KG1 (cell line): ENCODE results near the gene FGF19.

Source experiments
- DNase-seq: peaks from one replicate; lab custom pipeline; 2025; lab: John Stamatoyannopoulos, UW

FGF19 gene

GRCh38 chr11:69718147-69718546 is 14.3 kb upstream of the FGF19 start:
- no peak for DNase-seq

DNA sequence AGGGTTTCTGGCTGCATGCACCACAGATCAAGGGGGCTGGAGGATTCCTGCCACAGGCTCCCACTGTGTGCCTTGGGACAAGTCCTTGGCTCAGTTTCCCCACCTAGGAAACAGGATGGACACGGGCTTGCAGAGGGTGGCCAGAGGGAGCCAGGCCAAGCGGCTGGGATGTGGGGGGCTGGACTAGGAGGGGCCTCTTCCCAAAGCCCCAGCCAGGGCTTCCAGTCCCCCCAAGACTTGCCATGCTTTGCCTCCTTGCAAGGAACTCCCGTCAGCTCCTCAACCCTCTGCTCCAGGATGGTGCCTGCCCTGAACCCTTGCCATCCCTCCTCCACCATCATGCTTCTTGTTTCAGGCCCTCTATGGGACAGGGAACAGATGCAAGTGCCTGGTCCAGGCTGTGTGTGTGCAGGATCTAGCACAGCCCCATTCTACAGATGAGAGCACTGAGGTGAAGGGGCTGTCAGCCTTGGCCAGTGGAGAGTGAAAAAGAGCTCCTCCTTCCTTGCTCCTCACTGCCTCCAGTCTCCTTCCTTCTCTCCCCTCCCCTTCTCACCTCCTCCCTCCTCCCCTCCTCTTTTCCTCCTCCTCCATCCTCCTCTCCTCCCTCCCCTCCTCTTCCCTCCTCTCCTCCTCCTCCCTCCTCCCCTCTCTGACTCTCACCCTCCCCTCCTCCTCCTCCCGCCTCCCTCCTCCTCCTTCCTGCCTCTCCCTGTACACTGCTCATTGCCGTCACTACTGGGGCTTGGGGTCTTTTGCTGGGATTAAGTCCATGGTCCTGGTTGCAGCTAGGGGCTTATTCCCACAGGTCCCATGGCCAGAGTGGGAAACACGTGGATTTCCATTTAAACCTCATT is 13.3 kb upstream of the FGF19 start:
- DNase-seq = no peak

GRCh38 chr11:69716099-69716498 is 12.3 kb upstream of the FGF19 start:
- no peak for DNase-seq

DNA sequence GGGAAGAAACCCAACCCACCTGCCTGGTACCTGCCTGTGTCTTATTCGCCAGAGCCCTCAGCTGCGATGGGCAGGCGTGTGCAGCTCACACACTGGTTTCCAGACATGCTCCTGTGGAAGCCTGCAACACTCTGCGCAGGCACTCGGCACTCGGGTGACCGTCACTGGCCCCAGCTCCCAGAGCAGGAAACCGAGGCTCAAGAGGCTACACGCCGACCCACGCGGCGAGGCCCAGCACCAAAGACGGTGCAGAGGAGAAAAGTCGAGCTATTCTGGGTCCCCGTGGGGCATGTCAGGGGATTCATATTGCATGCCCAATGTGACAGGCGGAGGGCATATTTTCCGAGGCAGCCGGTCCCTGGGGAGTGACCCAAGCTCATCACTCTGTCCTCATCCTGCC is 11.6 kb upstream of the FGF19 start:
- DNase-seq = no peak

GRCh38 chr11:69711822-69712801 is 8.3 kb upstream of the FGF19 start:
- DNase-seq = no peak

GRCh38 chr11:69708736-69709401 is 5.0 kb upstream of the FGF19 start:
- no peak for DNase-seq

GRCh38 chr11:69707176-69707575 is 3.4 kb upstream of the FGF19 start:
- no peak for DNase-seq

DNA sequence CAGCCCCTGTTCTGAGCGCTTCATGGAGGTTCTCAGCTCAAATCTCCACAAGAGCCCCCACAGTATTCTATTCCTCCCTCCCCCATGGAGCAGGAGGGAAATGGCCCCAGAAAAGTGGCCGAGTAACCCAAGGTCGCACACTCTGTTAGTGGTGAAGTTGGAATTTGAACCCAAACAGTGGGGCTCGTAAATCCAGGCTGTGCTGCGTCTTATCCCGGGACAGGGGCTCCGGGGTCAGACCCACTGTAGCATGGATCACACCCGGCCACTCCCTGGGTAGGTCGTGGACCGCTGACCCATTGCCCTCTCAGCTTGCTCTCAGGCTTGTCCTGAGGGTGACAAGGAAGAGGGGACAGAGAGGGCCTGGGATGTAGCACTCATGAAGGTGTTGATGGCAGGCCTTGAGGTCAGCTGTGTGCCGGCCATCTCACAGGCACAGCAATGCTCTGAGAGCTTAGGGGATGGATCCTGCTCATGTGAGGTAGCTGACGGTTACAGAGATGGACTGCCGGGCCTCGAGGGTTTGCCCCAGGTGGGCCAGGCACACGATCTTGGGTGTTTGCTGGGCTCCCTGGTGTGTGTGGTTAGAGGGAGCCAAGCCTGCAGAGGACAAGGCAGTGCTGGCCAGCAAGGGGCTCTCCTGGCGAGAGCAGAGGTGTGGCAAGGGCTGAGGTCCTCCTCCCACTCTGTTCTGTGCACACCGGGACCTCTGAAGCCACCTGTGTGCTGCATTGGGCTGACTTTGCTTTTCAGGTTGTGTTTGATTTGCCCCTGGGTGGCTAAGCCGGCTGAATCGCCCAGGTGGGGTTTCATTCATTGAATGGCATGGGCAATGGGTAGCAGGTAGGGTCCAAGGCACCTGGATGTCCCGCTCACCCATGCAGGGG is 2.3 kb upstream of the FGF19 start:
- no peak for DNase-seq

DNA sequence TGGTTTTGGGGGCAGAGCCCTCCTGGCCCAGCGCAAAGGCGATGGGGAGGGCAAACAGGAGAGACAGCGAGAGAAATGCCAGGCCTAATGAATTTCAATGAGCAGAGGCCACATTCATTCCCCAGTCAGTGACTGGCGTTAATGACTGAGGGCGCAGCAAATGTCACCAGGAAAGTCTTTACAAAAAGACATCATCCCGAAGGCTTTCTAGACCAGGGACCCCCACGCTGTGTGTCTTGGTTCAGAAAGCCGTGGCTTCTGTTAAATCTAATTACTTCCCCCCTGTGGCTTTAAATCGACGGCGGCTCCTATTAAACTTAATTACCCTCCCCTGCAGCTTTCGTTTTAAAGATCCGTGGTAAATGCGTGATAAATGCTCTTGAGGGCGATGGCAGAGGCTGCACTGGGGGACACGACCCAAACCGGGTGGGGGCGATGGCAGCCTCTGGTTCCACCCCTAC is 1.6 kb upstream of the FGF19 start:
- no peak for DNase-seq

DNA sequence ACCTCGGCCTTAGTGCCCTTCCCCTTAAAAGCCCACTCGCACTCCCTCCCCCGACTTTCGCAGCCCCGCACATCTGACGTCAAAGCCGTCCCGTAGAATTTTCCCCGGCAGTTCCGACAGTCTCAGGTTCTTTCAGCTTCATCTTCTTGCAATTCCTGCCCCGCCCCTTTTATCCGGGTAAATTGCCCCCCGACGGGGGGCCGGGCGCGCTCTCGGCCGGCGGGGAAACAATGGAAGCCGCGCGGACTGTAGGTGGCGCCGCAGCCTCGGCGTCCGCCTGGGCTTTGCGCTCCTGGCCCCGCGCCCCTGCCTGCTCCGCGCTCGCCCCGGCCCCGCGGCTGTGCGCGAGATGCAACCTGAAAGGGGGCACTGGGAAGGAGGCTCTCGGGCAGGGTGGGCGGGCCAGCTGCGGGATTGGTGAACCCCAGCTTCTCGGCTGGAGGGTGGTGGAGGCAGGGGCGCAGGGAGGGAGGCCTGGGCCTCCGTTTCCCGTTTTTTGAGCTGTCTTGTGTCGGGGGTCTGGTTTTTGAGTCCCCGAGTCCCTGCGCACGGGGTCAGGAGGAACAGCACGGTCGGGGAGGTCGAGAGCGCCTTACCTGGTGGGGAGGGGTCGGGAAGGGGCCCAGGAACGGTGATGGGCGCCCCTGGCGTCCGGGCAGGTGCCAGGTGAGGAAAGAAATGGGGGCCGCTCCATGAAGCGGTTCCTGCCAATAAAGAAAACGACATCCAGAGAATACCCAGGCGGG is 859 bp upstream of the FGF19 start:
- DNase-seq = peak; percentile 13

DNA sequence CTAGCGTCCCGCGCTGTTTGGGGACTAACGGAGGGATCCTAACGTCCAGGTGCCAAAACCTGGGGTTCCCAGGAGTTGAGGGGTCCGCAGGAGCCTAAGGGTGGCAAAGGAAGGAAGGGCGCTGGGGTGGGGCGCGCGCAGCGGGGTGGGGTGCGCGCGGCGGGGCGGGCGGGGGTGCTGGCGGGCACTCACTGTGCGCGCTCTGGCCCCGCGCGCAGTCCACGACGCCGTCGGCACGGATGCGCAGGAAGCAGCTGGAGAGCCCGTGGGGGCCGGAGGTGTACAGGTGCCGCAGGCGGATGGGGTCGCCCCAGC is 412 bp downstream of the FGF19 start:
- DNase-seq = no peak

DNA sequence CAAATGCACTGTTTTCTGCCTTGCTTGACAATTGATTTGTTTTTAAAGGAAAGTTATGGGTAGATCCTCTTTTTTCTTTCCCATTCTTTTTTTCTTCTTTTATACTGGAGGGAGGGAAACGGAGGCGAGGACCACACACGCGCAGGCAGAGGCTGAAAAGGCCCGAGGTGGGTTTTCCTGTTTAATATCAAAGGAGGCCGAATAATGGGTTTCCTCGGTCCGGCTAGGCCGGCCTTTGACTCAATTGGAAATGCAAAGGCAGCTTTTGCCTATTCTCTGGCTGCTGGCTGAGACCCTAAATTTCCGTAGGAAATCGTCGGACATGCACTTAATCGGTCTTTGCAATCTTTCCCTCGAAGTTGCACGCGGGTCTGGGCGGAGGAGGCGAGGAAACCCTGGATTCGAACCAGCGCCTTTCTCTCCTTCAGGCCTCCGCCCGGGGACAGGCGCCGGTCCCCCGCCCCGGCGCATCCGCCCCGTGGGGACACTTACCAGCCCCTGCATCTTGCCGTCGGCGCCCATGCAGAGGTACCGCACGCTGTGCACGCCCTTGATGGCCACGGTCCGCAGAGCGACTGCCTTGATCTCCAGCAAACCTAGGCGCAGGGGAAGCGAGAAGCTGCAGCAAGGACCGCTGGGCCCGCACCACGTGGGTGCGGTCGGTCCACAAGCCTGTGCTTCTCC is 911 bp downstream of the FGF19 start:
- no peak for DNase-seq

- DNase-seq = no peak
These were observed 1.6 kb downstream of the FGF19 start for GRCh38 chr11:69702239-69702691.

DNA sequence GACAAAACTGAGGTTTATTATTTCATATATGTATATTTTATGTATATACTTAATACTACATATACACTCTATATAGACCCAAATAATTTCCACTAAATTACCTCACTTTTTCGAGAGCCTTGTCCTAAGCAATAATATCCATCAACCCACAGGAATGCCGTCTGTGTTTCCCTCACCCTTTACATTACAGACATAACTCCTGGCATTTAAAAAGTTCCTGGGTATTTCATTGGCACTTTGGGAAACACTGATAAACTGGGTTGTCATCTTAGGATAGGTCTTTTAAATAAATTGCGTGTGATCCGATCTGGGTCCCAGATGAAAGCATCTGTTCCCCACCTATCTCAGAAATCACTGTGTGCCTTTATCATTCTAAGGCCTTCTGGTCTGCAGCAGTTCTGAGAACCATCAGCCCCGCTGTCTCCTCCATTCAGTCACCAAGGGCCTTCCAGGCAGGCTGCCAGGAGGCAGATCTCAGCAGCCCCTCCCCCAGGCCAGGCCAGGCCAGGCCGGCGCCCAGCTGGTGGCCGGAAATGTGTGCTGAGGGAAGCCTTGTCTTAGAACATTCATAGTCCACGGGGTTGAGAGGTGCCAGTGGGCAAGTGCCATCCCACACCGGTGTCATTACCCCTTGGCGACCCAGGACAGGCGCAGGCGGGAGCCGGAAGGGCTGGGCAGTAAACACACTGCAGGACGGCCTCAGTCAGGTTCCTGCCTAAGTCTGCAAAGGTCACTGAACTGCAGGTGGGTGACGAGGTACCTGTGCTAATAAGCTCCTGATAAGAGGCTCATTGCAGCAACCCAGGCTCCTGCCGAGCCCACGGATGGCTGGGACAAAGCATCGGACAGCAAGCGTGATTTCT is 3.3 kb downstream of the FGF19 start:
- no peak for DNase-seq

DNA sequence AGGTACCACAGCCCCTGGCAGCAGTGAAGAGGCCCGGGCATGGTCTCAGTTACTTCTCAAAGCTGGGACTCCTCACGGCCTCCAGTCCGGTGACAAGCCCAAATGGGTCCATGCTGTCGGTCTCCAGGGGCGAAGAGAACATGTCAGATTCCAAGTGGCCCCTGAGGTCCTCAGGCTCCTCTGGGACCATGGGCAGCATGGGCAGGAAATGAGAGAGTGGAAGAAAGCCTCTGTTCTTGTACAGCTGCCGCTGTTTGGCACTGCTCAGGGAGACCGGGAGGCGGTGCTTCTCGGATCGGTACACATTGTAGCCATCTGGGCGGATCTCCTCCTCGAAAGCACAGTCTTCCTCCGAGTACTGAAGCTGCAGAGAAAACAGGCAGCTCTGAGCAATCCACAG is 4.6 kb downstream of the FGF19 start:
- no peak for DNase-seq

- no peak for DNase-seq
These were observed 5.5 kb downstream of the FGF19 start for GRCh38 chr11:69698362-69698761.

GRCh38 chr11:69697861-69698260 is 6.0 kb downstream of the FGF19 start:
- DNase-seq = no peak

DNA sequence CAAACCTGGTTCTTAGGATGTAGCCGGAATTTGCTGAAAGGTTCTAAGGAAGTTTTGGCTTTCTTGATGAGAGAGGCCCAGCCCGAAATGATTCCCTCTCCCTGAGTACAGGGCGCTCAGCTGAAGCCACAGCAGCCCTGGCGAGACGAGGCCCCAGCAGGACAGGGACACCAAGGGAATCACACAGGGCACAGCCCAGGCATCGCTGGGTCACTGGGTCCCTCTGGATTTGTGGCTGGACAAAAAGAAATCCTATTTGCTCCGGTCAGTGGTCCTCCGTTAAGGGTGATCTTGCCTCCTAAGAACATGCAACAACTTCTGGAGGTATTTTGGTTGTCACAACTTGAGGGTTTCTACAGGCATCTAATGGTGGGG is 6.4 kb downstream of the FGF19 start:
- no peak for DNase-seq
